ENCODE measurements around the gene PRPF19.

DNA sequence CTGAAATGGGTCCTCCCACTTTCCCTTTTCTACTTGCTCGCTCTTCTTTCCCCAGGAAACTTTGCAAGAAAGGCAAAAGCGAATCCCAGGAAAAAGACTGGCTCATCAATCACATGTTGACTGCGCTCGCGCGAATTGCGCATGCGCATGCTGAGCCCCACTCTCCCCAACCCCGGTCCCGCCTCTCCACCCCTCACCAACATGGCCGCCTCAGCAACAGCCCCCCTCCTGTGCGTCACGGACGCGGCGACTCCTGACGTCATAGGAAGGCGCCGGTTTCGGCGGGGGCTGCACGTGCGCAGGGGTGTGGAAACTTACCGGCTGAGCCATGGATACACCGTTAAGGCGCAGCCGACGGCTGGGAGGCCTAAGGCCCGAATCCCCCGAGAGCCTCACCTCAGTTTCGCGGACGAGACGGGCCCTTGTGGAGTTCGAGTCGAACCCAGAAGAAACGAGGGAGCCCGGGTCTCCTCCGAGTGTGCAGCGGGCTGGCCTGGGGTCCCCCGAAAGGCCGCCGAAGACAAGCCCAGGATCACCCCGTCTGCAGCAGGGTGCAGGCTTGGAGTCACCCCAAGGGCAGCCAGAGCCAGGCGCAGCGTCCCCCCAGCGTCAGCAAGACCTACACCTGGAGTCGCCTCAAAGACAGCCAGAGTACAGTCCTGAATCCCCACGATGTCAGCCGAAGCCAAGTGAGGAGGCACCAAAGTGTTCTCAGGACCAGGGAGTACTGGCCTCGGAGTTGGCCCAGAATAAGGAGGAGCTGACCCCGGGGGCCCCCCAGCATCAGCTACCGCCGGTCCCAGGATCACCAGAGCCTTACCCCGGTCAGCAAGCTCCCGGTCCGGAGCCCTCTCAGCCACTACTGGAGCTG lies 64.4 kb downstream of the PRPF19 start, which contains the start of gene CCDC86:
- TF ChIP-seq, protein P1, sequence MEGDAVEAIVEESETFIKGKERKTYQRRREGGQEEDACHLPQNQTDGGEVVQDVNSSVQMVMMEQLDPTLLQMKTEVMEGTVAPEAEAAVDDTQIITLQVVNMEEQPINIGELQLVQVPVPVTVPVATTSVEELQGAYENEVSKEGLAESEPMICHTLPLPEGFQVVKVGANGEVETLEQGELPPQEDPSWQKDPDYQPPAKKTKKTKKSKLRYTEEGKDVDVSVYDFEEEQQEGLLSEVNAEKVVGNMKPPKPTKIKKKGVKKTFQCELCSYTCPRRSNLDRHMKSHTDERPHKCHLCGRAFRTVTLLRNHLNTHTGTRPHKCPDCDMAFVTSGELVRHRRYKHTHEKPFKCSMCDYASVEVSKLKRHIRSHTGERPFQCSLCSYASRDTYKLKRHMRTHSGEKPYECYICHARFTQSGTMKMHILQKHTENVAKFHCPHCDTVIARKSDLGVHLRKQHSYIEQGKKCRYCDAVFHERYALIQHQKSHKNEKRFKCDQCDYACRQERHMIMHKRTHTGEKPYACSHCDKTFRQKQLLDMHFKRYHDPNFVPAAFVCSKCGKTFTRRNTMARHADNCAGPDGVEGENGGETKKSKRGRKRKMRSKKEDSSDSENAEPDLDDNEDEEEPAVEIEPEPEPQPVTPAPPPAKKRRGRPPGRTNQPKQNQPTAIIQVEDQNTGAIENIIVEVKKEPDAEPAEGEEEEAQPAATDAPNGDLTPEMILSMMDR (IDR thresholded peaks at IDR 0.05), result no peak
- no peak for TF ChIP-seq EZH2 (IDR thresholded peaks at IDR 0.05)

Data from neural progenitor cell (in vitro differentiated cells).